Ascending aorta (tissue), 2 donors: ENCODE results near the gene TNFRSF11A. TPM values are rescaled to one million over a fixed set of nuclear protein-coding genes. Genes with fewer than 3 reads are reported as not detected.

Experiments
- DNase-seq, 2 donors: peaks; one replicate each; pipeline ENCODE4 v3.0.0-alpha.2; 2019; ENCODE audit warnings: low spot score in 2 of 2
- H3K27ac ChIP-seq, 2 donors: fragments of 200-600 bp; sonication (generic); one replicate each; pipeline ENCODE4 v1.5.1; 2016 to 2017; ENCODE audit warnings: mild to moderate bottlenecking in 1 of 2
- H3K27me3 ChIP-seq: fragments of 200-600 bp; sonication (generic); one replicate; pipeline ENCODE4 v1.5.1; 2017
- H3K36me3 ChIP-seq, 2 donors: fragments of 200-600 bp; sonication (generic); one replicate each; pipeline ENCODE4 v1.5.1; 2016
- H3K4me1 ChIP-seq, 2 donors: fragments of 200-600 bp; sonication (generic); one replicate each; pipeline ENCODE4 v1.5.1; 2016 to 2017; ENCODE audit warnings: mild to moderate bottlenecking in 1 of 2
- H3K4me3 ChIP-seq, 2 donors: fragments of 200-600 bp; sonication (generic); one replicate each; pipeline ENCODE4 v1.5.1; 2016 to 2017; ENCODE audit warnings: mild to moderate bottlenecking in 1 of 2
- H3K9me3 ChIP-seq, 2 donors: fragments of 200-600 bp; sonication (generic); one replicate each; pipeline ENCODE4 v1.5.1; 2016
- CTCF ChIP-seq, 3 experiments: fragments of 200-600 bp in 2 of 3; fragments of 450-650 bp in 1 of 3; sonication (generic) in 2 of 3; IDR thresholded peaks; one replicate each; pipeline ENCODE4 v1.5.1; 2016 to 2019; ENCODE audit warnings: antibody characterized with exemption in 3 of 3, mild to moderate bottlenecking in 1 of 3, moderate library complexity in 1 of 3
- intact Hi-C: fragments of 100-400 bp; cut with DNase I; formaldehyde crosslinking; loops from one replicate; pipeline ENCODE4 v1.15.1; 2023
- total RNA-seq: library from RNA; depleted of rRNA; stranded (reverse); fragments of >200 nt; gene quantifications from one replicate; pipeline ENCODE4 v1.1.0, GENCODE V29; 2016

Gene TNFRSF11A
- total RNA-seq, 1 donor from 2014 or later: 2.7 TPM

- no peak for DNase-seq
- Histone ChIP-seq H3K27ac (no peak overlapping the region), H3K27me3 (no peaks in the 10 kb centered on the region), H3K4me1 (peaks cover 0 to 10% of the 10 kb centered on the region in 2 donors), H3K9me3 (no peaks in the 10 kb centered on the region), H3K4me3 (no peak overlapping the region), H3K36me3 (no peaks in the 10 kb centered on the region)
- no peak for TF ChIP-seq CTCF (IDR thresholded peaks at IDR 0.05)
- intact Hi-C loops: no loop called here
Observed at GRCh38 chr18:62331581-62332356, 6.7 kb downstream of the TNFRSF11A start.

GRCh38 chr18:62332431-62332830 lies 7.3 kb downstream of the TNFRSF11A start:
- no peak overlapping the region for H3K4me3 ChIP-seq
- no peak overlapping the region for H3K27ac ChIP-seq
- intact Hi-C loops: no loop called here
- DNase-seq: no peak
- no peaks in the 10 kb centered on the region for H3K9me3 ChIP-seq
- no peaks in the 10 kb centered on the region for H3K27me3 ChIP-seq
- no peak for TF ChIP-seq CTCF (IDR thresholded peaks at IDR 0.05)
- H3K4me1 ChIP-seq: peaks cover 0 to 7% of the 10 kb centered on the region in 2 donors
- H3K36me3 ChIP-seq: no peaks in the 10 kb centered on the region

- Histone ChIP-seq H3K9me3 (no peaks in the 10 kb centered on the region), H3K4me1 (peaks cover 0 to 5% of the 10 kb centered on the region in 2 donors), H3K36me3 (no peaks in the 10 kb centered on the region), H3K27me3 (no peaks in the 10 kb centered on the region), H3K4me3 (no peak overlapping the region), H3K27ac (no peak overlapping the region)
- no peak for DNase-seq
- TF ChIP-seq CTCF (IDR thresholded peaks at IDR 0.05): no peak
- intact Hi-C loops: no loop called here
Observed at GRCh38 chr18:62332964-62333695, 8.0 kb downstream of the TNFRSF11A start.

- H3K4me3 ChIP-seq: no peak overlapping the region
- no peaks in the 10 kb centered on the region for H3K27me3 ChIP-seq
- peaks cover 0 to 5% of the 10 kb centered on the region in 2 donors for H3K4me1 ChIP-seq
- no peak for TF ChIP-seq CTCF (IDR thresholded peaks at IDR 0.05)
- DNase-seq: no peak
- H3K9me3 ChIP-seq: no peaks in the 10 kb centered on the region
- no peaks in the 10 kb centered on the region for H3K36me3 ChIP-seq
- H3K27ac ChIP-seq: no peak overlapping the region
- intact Hi-C loops: no loop called here
Observed at GRCh38 chr18:62334120-62334519, 9.0 kb downstream of the TNFRSF11A start.

- intact Hi-C loops: no loop called here
- Histone ChIP-seq H3K36me3 (no peaks in the 10 kb centered on the region), H3K4me3 (no peak overlapping the region), H3K4me1 (no peaks in the 10 kb centered on the region), H3K27me3 (no peaks in the 10 kb centered on the region), H3K9me3 (no peaks in the 10 kb centered on the region), H3K27ac (no peak overlapping the region)
- no peak for TF ChIP-seq CTCF (IDR thresholded peaks at IDR 0.05)
- DNase-seq: no peak
Observed at GRCh38 chr18:62335494-62335893, 10.4 kb downstream of the TNFRSF11A start.
